Activated T-cell treated with anti-CD3 and anti-CD28 coated beads, Interleukin-2, amount 50 U/mL, for 24 hours (primary cell): ENCODE measurements around the gene CD46.

Source experiments
- DNase-seq: peaks from one replicate; pipeline ENCODE4 v3.0.0-alpha.2; 2020
- H3K27ac Mint-ChIP-seq: 2 replicates; pipeline ENCODE4 v1.8.0; 2020; ENCODE audit warnings: mild to moderate bottlenecking, mixed read lengths
- H3K27me3 Mint-ChIP-seq: 2 replicates; pipeline ENCODE4 v1.8.0; 2020; ENCODE audit warnings: mixed read lengths
- H3K36me3 Mint-ChIP-seq: 2 replicates; pipeline ENCODE4 v1.8.0; 2020; ENCODE audit warnings: low read depth, mixed read lengths
- H3K4me1 Mint-ChIP-seq: 2 replicates; pipeline ENCODE4 v1.8.0; 2020; ENCODE audit warnings: low read depth, mixed read lengths
- H3K4me3 Mint-ChIP-seq: 2 replicates; pipeline ENCODE4 v1.8.0; 2020; ENCODE audit warnings: mild to moderate bottlenecking, moderate library complexity, mixed read lengths
- H3K9me3 Mint-ChIP-seq: 2 replicates; pipeline ENCODE4 v1.8.0; 2020; ENCODE audit warnings: mixed read lengths

CD46 gene

GRCh38 chr1:207822124-207822601 is 70.3 kb downstream of the CD46 start:
- Mint-ChIP-seq H3K27ac (peak overlapping the region; percentile 95), H3K4me1 (peaks cover 85% of the 10 kb centered on the region), H3K4me3 (peak overlapping the region; percentile 81), H3K36me3 (peaks cover 57% of the 10 kb centered on the region), H3K9me3 (no peaks in the 10 kb centered on the region), H3K27me3 (no peaks in the 10 kb centered on the region)
- peak; percentile 29 for DNase-seq

- Mint-ChIP-seq H3K27ac (peak overlapping the region; percentile 95), H3K27me3 (no peaks in the 10 kb centered on the region), H3K4me1 (peaks cover 85% of the 10 kb centered on the region), H3K36me3 (peaks cover 51% of the 10 kb centered on the region), H3K4me3 (peak overlapping the region; percentile 81), H3K9me3 (no peaks in the 10 kb centered on the region)
- peak; percentile 76 for DNase-seq
Measured at GRCh38 chr1:207822602-207823451, 71.0 kb downstream of the CD46 start.

DNA sequence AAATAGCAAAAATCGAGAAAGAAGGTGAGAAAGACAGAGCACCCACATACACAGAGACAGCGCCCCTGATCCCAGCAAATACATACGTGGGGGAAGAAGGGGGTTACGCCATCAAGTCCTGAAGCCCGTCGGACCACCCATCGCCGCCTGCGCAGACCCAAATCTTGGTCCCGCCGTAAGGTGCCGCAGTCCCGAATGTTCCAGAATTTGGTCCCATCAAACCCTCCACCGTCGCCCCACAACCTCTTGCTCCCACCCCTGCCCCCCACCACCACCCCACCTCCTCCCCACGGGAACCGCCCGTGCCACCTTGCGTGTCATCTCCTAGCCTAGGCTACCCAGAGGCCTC is 71.7 kb downstream of the CD46 start:
- Mint-ChIP-seq H3K4me3 (peak overlapping the region; percentile 81), H3K27me3 (no peaks in the 10 kb centered on the region), H3K4me1 (peaks cover 90% of the 10 kb centered on the region), H3K36me3 (peaks cover 46% of the 10 kb centered on the region), H3K9me3 (no peaks in the 10 kb centered on the region), H3K27ac (peak overlapping the region; percentile 95)
- DNase-seq = no peak

GRCh38 chr1:207823880-207824566 is 72.2 kb downstream of the CD46 start:
- DNase-seq = peak; percentile 77
- H3K4me1 Mint-ChIP-seq = peaks cover 93% of the 10 kb centered on the region
- no peaks in the 10 kb centered on the region for H3K9me3 Mint-ChIP-seq
- H3K36me3 Mint-ChIP-seq = peaks cover 41% of the 10 kb centered on the region
- H3K27ac Mint-ChIP-seq = peak overlapping the region; percentile 95
- H3K4me3 Mint-ChIP-seq = peak overlapping the region; percentile 81
- no peaks in the 10 kb centered on the region for H3K27me3 Mint-ChIP-seq

DNA sequence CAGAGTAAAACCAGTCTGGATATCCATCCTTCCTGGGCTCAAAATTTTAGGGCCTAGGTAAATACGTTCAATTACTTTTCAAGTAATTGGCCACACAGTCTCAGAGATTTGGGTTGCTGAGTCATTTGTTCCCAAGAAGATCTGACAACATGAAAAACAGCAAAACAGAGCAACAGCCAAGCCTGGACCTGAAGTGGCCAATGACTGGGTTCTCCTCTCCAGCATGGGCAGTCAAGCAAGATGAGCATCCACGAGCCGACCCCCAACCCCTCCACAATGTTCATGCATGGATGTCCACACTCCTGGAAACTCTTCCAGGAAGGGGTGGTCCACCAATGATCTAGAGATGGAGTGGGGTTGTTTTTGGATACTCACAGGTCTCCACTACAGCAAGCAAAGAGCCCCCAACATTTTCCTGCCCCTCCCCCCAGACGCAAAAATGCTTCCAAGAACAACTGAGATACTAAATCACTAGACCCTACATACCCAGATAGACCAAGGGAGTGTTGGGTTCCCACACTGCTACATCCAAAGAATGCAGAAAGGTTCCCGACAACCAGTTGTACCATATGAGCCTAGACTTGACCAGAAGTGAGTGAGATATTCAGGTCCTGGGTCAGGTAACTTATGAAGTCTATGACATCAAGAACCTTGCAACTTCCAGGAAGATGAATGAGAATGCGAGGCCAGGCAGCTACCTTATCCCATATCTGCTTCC is 73.0 kb downstream of the CD46 start:
- Mint-ChIP-seq H3K4me3 (peak overlapping the region; percentile 81), H3K4me1 (peaks cover 97% of the 10 kb centered on the region), H3K27ac (peak overlapping the region; percentile 95), H3K27me3 (no peaks in the 10 kb centered on the region), H3K36me3 (peaks cover 34% of the 10 kb centered on the region), H3K9me3 (no peaks in the 10 kb centered on the region)
- no peak for DNase-seq

DNA sequence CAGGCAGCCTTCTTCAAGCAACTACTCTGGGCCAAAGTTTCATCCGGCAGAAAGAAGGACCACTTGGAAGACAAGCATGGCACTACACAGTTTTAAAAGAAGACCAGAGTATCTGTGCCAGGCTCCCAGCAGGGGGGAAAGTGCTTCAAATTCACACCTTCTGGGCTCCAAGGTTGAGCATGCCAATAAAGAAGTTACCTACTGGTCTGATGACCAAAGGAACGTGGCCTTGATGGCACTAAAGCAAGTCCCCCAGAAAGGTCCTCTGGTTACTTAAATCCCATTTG is 73.5 kb downstream of the CD46 start:
- peak overlapping the region; percentile 95 for H3K27ac Mint-ChIP-seq
- H3K36me3 Mint-ChIP-seq = peaks cover 29% of the 10 kb centered on the region
- no peaks in the 10 kb centered on the region for H3K27me3 Mint-ChIP-seq
- peaks cover 97% of the 10 kb centered on the region for H3K4me1 Mint-ChIP-seq
- H3K4me3 Mint-ChIP-seq = peak overlapping the region; percentile 81
- no peak for DNase-seq
- H3K9me3 Mint-ChIP-seq = no peaks in the 10 kb centered on the region

GRCh38 chr1:207825719-207826556 is 74.1 kb downstream of the CD46 start:
- peaks cover 97% of the 10 kb centered on the region for H3K4me1 Mint-ChIP-seq
- H3K27ac Mint-ChIP-seq = peak overlapping the region; percentile 95
- no peaks in the 10 kb centered on the region for H3K9me3 Mint-ChIP-seq
- peaks cover 29% of the 10 kb centered on the region for H3K36me3 Mint-ChIP-seq
- DNase-seq = peak; percentile 83
- peak overlapping the region; percentile 81 for H3K4me3 Mint-ChIP-seq
- no peaks in the 10 kb centered on the region for H3K27me3 Mint-ChIP-seq

- Mint-ChIP-seq H3K36me3 (peaks cover 29% of the 10 kb centered on the region), H3K27me3 (no peaks in the 10 kb centered on the region), H3K4me3 (peak overlapping the region; percentile 81), H3K27ac (peak overlapping the region; percentile 95), H3K4me1 (peaks cover 98% of the 10 kb centered on the region), H3K9me3 (no peaks in the 10 kb centered on the region)
- DNase-seq = peak; percentile 35
Measured at GRCh38 chr1:207826557-207827487, 75.0 kb downstream of the CD46 start.

GRCh38 chr1:207827488-207827830 is 75.6 kb downstream of the CD46 start:
- H3K27me3 Mint-ChIP-seq = no peaks in the 10 kb centered on the region
- H3K4me1 Mint-ChIP-seq = peaks cover 98% of the 10 kb centered on the region
- peak; percentile 21 for DNase-seq
- H3K9me3 Mint-ChIP-seq = no peaks in the 10 kb centered on the region
- peak overlapping the region; percentile 95 for H3K27ac Mint-ChIP-seq
- H3K36me3 Mint-ChIP-seq = peaks cover 24% of the 10 kb centered on the region
- H3K4me3 Mint-ChIP-seq = no peak overlapping the region

GRCh38 chr1:207828046-207828445 is 76.2 kb downstream of the CD46 start:
- Mint-ChIP-seq H3K9me3 (no peaks in the 10 kb centered on the region), H3K36me3 (peaks cover 21% of the 10 kb centered on the region), H3K4me1 (peaks cover 98% of the 10 kb centered on the region), H3K27me3 (no peaks in the 10 kb centered on the region), H3K27ac (peak overlapping the region; percentile 66), H3K4me3 (no peak overlapping the region)
- peak; percentile 25 for DNase-seq

GRCh38 chr1:207828485-207829158 is 76.8 kb downstream of the CD46 start:
- no peak overlapping the region for H3K4me3 Mint-ChIP-seq
- peaks cover 18% of the 10 kb centered on the region for H3K36me3 Mint-ChIP-seq
- H3K27ac Mint-ChIP-seq = peak overlapping the region; percentile 66
- H3K9me3 Mint-ChIP-seq = no peaks in the 10 kb centered on the region
- DNase-seq = peak; percentile 73
- no peaks in the 10 kb centered on the region for H3K27me3 Mint-ChIP-seq
- peaks cover 99% of the 10 kb centered on the region for H3K4me1 Mint-ChIP-seq

GRCh38 chr1:207829576-207829975 is 77.7 kb downstream of the CD46 start:
- peak overlapping the region; percentile 14 for H3K27ac Mint-ChIP-seq

GRCh38 chr1:207830788-207831187 is 78.9 kb downstream of the CD46 start:
- DNase-seq = no peak
- Mint-ChIP-seq H3K4me1 (peaks cover 99% of the 10 kb centered on the region), H3K9me3 (no peaks in the 10 kb centered on the region), H3K4me3 (no peak overlapping the region), H3K27me3 (no peaks in the 10 kb centered on the region), H3K27ac (peak overlapping the region; percentile 97), H3K36me3 (peaks cover 20% of the 10 kb centered on the region)

More at GRCh38 chr1:207829576-207829975, 77.7 kb downstream of the CD46 start:
- peaks cover 15% of the 10 kb centered on the region for H3K36me3 Mint-ChIP-seq
- peaks cover 99% of the 10 kb centered on the region for H3K4me1 Mint-ChIP-seq
- no peak overlapping the region for H3K4me3 Mint-ChIP-seq
- H3K9me3 Mint-ChIP-seq = no peaks in the 10 kb centered on the region
- no peaks in the 10 kb centered on the region for H3K27me3 Mint-ChIP-seq
- DNase-seq = no peak
